SK-N-SH (cell line): ENCODE data around the gene SPATA31D3. TPM values are rescaled to one million over a fixed set of nuclear protein-coding genes. Genes with fewer than 3 reads are reported as not detected.

Experiments used
- CTCF ChIA-PET: fragments of 300-600, 350-600 bp; formaldehyde crosslinking; extraction: SDS; loops from one replicate; lab custom pipeline; 2021; lab: Yijun Ruan, JAX
- POLR2A ChIA-PET: fragments of 350-600 bp; sonication (Branson Sonifier 250); formaldehyde crosslinking; extraction: SDS; loops from one replicate; lab custom pipeline; 2020; ENCODE audit warnings: antibody characterized with exemption, inconsistent platforms; lab: Yijun Ruan, JAX
- DNase-seq: peaks from one replicate; pipeline ENCODE4 v3.0.0; 2012
- H2AFZ ChIP-seq: fragments of 200-600 bp; sonication (generic); 2 replicates; pipeline ENCODE4 v1.8.1; 2016; ENCODE audit warnings: antibody characterized with exemption, mild to moderate bottlenecking, low read depth
- H3F3A ChIP-seq: fragments of 200-600 bp; sonication (generic); replicated peaks from 2 replicates; pipeline ENCODE3; 2016; ENCODE audit warnings: antibody characterized with exemption, mild to moderate bottlenecking; ENCODE audit not compliant: insufficient read depth
- H3K27ac ChIP-seq, 2 experiments: fragments of 200-500 bp in 1 of 2; fragments of 200-600 bp in 1 of 2; sonication (Bioruptor generic) in 1 of 2; sonication (generic), shearing (Covaris generic) in 1 of 2; 2 replicates each; pipeline versions ENCODE4 v1.5.1 to v1.6.1; 2014 to 2016; ENCODE audit warnings: low read depth in 2 of 2, inconsistent platforms in 1 of 2, low read length in 1 of 2, mild to moderate bottlenecking in 1 of 2, mixed read lengths in 1 of 2
- H3K27me3 ChIP-seq: fragments of 200-600 bp; sonication (generic), shearing (Covaris generic); 2 replicates; pipeline ENCODE4 v1.6.1; 2016; ENCODE audit warnings: mixed run types; ENCODE audit not compliant: insufficient read depth
- H3K36me3 ChIP-seq, 2 experiments: fragments of 200-500 bp in 1 of 2; fragments of 200-600 bp in 1 of 2; sonication (Bioruptor generic) in 1 of 2; sonication (generic) in 1 of 2; replicated peaks in 1 of 2; 2 replicates each; pipeline versions ENCODE3 to v1.5.1; 2014 to 2016; ENCODE audit warnings: low read length in 1 of 2, mild to moderate bottlenecking in 1 of 2; ENCODE audit not compliant: insufficient read depth in 2 of 2, control insufficient read depth in 1 of 2
- H3K4me1 ChIP-seq, 2 experiments: fragments of 200-500 bp in 1 of 2; fragments of 200-600 bp in 1 of 2; sonication (Bioruptor generic) in 1 of 2; sonication (generic), shearing (Covaris generic) in 1 of 2; 2 replicates each; pipeline versions ENCODE4 v1.5.1 to v1.6.1; 2014 to 2016; ENCODE audit warnings: low read depth in 1 of 2, low read length in 1 of 2, mixed run types in 1 of 2; ENCODE audit not compliant: insufficient read depth in 2 of 2, control insufficient read depth in 1 of 2
- H3K4me2 ChIP-seq: fragments of 200-600 bp; sonication (generic), shearing (Covaris generic); 2 replicates; pipeline ENCODE4 v1.6.1; 2017; ENCODE audit warnings: mixed run types
- H3K4me3 ChIP-seq, 2 experiments: fragments of 200-500 bp in 1 of 2; fragments of 200-600 bp in 1 of 2; sonication (Bioruptor generic) in 1 of 2; sonication (generic), shearing (Covaris generic) in 1 of 2; 2 replicates each; pipeline versions ENCODE4 v1.5.1 to v1.8.1; 2014 to 2016; ENCODE audit warnings: low read depth in 2 of 2, inconsistent platforms in 1 of 2, low read length in 1 of 2, mild to moderate bottlenecking in 1 of 2, mixed read lengths in 1 of 2, moderate library complexity in 1 of 2
- H3K79me2 ChIP-seq: fragments of 200-600 bp; sonication (generic); 2 replicates; pipeline ENCODE4 v1.8.1; 2017; ENCODE audit warnings: mild to moderate bottlenecking; ENCODE audit not compliant: insufficient read depth
- H3K9ac ChIP-seq: fragments of 200-600 bp; sonication (generic); 2 replicates; pipeline ENCODE4 v1.6.1; 2017; ENCODE audit warnings: mixed run types
- H3K9me2 ChIP-seq: fragments of 200-600 bp; sonication (generic); 2 replicates; pipeline ENCODE4 v1.6.1; 2017; ENCODE audit warnings: mixed run types
- H3K9me3 ChIP-seq: fragments of 200-600 bp; sonication (generic); 2 replicates; pipeline ENCODE4 v1.6.1; 2017; ENCODE audit warnings: mixed run types, mild to moderate bottlenecking, moderate library complexity
- H4K20me1 ChIP-seq: fragments of 200-600 bp; sonication (generic); 2 replicates; pipeline ENCODE4 v1.6.1; 2017; ENCODE audit warnings: mild to moderate bottlenecking, mixed run types; ENCODE audit not compliant: insufficient read depth
- CHD2 ChIP-seq: fragments of 150-350 bp; IDR thresholded peaks from 2 replicates; pipeline ENCODE4 v1.6.1; 2018; ENCODE audit warnings: low read length; ENCODE audit not compliant: partially characterized antibody
- ELF1 ChIP-seq: IDR thresholded peaks from 2 replicates; pipeline ENCODE4 v1.4.0; 2012
- EP300 ChIP-seq, 2 experiments: IDR thresholded peaks; 2 replicates each; pipeline versions ENCODE4 v1.4.0 to v1.6.1; 2012; ENCODE audit warnings: borderline replicate concordance in 1 of 2, low read depth in 1 of 2, low read length in 1 of 2
- EZH2phosphoT487 ChIP-seq: fragments of 200-600 bp; sonication (generic); IDR thresholded peaks from 2 replicates; pipeline ENCODE4 v1.6.1; 2017; ENCODE audit warnings: low read depth, mixed run types, mild to moderate bottlenecking, antibody characterized with exemption, moderate library complexity, borderline replicate concordance
- FOSL2 ChIP-seq: IDR thresholded peaks from 2 replicates; pipeline ENCODE4 v1.4.0; 2012; ENCODE audit warnings: low read depth, mild to moderate bottlenecking, moderate library complexity, borderline replicate concordance
- FOXM1 ChIP-seq: IDR thresholded peaks from 2 replicates; pipeline ENCODE4 v1.4.0; 2012; ENCODE audit warnings: low read depth, mild to moderate bottlenecking
- GATA2 ChIP-seq: sonication (generic); formaldehyde crosslinking; IDR thresholded peaks from 2 replicates; pipeline ENCODE4 v1.5.0; 2020; ENCODE audit warnings: mild to moderate bottlenecking, missing genetic modification reagents
- NFIC ChIP-seq: IDR thresholded peaks from 2 replicates; pipeline ENCODE4 v1.4.0; 2012; ENCODE audit warnings: borderline replicate concordance
- POLR2AphosphoS5 ChIP-seq: IDR thresholded peaks from 2 replicates; pipeline ENCODE4 v1.6.1; 2012; ENCODE audit warnings: low read depth, low read length
- RCOR1 ChIP-seq: fragments of 150-350 bp; IDR thresholded peaks from 2 replicates; pipeline ENCODE4 v1.6.1; 2017; ENCODE audit warnings: antibody characterized with exemption, low read length
- RFX5 ChIP-seq: IDR thresholded peaks from 2 replicates; pipeline ENCODE4 v1.6.1; 2012; ENCODE audit warnings: mild to moderate bottlenecking, improper control_type of control experiment, low read length
- TEAD4 ChIP-seq: IDR thresholded peaks from 2 replicates; pipeline ENCODE4 v1.4.0; 2012; ENCODE audit warnings: mild to moderate bottlenecking, borderline replicate concordance; ENCODE audit not compliant: insufficient read depth
- polyA plus RNA-seq, 3 experiments: library from polyadenylated mRNA; depleted of rRNA; stranded (reverse); fragments of >200 nt; gene quantifications; 2 replicates each; pipeline ENCODE4 v1.2.3, GENCODE V29; 2012
- TF ChIP-seq, protein P1 (sequence below): IDR thresholded peaks from 2 replicates; pipeline ENCODE4 v1.4.0; 2012; ENCODE audit warnings: low read depth
- TF ChIP-seq, protein P2 (sequence below): fragments of 150-350 bp; IDR thresholded peaks from 2 replicates; pipeline ENCODE4 v1.6.1; 2016; ENCODE audit warnings: mild to moderate bottlenecking, low read depth, low read length
- TF ChIP-seq, protein P3 (sequence below): fragments of 200-600 bp; sonication (generic); IDR thresholded peaks from 2 replicates; pipeline ENCODE4 v1.6.1; 2017; ENCODE audit warnings: antibody characterized with exemption, mild to moderate bottlenecking, moderate library complexity
- TF ChIP-seq, protein P4 (sequence below): IDR thresholded peaks from 2 replicates; pipeline ENCODE4; 2012
- TF ChIP-seq, protein P5 (sequence below): IDR thresholded peaks from 2 replicates; pipeline ENCODE4 v1.6.1; 2012; ENCODE audit warnings: mild to moderate bottlenecking, low read depth, low read length, moderate library complexity
- TF ChIP-seq, protein P6 (sequence below): IDR thresholded peaks from 2 replicates; pipeline ENCODE4 v1.4.0; 2012; ENCODE audit warnings: low read depth, borderline replicate concordance

SPATA31D3 gene
- polyA plus RNA-seq, 1 of the 3 experiments (the other 2 are of a cell fraction), result not detected

DNA sequence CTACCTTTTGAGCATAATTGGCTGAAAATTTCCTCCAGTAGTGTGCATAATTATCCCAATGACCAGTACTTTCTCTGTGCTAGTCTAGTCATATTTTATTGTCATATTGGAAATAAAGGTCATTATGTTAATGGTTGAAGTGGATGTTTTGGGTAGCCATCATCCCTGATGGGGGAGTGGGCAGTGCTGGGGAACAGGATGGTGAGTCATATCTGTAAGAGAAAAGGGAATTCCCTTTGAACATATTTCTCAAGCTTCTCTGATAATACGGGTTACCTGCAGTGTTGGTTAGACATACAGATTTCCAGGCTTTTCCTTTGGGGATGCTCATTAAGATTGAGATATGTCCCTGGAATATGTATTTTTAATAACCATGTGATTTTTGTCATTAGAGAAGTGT lies 48.4 kb upstream of the SPATA31D3 start (continued):
- TF ChIP-seq, protein P1, sequence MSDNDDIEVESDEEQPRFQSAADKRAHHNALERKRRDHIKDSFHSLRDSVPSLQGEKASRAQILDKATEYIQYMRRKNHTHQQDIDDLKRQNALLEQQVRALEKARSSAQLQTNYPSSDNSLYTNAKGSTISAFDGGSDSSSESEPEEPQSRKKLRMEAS, result no peak
- TF ChIP-seq POLR2AphosphoS5, result no peak
- TF ChIP-seq, protein P2, sequence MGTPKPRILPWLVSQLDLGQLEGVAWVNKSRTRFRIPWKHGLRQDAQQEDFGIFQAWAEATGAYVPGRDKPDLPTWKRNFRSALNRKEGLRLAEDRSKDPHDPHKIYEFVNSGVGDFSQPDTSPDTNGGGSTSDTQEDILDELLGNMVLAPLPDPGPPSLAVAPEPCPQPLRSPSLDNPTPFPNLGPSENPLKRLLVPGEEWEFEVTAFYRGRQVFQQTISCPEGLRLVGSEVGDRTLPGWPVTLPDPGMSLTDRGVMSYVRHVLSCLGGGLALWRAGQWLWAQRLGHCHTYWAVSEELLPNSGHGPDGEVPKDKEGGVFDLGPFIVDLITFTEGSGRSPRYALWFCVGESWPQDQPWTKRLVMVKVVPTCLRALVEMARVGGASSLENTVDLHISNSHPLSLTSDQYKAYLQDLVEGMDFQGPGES, result no peak
- TF ChIP-seq, protein P3, sequence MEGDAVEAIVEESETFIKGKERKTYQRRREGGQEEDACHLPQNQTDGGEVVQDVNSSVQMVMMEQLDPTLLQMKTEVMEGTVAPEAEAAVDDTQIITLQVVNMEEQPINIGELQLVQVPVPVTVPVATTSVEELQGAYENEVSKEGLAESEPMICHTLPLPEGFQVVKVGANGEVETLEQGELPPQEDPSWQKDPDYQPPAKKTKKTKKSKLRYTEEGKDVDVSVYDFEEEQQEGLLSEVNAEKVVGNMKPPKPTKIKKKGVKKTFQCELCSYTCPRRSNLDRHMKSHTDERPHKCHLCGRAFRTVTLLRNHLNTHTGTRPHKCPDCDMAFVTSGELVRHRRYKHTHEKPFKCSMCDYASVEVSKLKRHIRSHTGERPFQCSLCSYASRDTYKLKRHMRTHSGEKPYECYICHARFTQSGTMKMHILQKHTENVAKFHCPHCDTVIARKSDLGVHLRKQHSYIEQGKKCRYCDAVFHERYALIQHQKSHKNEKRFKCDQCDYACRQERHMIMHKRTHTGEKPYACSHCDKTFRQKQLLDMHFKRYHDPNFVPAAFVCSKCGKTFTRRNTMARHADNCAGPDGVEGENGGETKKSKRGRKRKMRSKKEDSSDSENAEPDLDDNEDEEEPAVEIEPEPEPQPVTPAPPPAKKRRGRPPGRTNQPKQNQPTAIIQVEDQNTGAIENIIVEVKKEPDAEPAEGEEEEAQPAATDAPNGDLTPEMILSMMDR, result no peak
- no peak for TF ChIP-seq ELF1
- TF ChIP-seq GATA2 (CRISPR knock-in tag), result no peak
- no peak for TF ChIP-seq FOSL2

DNA sequence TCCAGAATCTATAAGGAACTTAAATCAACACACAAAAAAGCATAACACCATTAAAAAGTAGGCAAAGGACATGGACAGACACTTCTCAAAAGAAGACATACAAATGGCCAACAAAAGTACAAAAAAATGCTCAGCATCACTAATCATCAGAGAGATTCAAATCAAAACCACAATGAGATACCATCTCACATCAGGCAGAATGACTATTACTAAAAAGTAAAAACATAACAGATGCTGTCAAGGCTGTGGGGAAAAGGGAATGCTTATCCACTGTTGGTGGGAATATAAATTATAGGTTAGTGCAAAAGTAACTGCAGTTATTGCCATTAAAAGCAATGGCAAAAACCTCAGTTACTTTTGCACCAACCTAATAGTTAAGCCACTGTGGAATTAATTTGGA lies 47.2 kb upstream of the SPATA31D3 start:
- Histone ChIP-seq H4K20me1 (no peaks in the 10 kb centered on the region), H3K27ac (no peak overlapping the region), H3K79me2 (no peaks in the 10 kb centered on the region), H3K4me2 (no peak overlapping the region), H2AFZ (no peak overlapping the region), H3K9me2 (no peaks in the 10 kb centered on the region), H3K9ac (no peak overlapping the region), H3K4me3 (no peak overlapping the region), H3K36me3 (no peaks in the 10 kb centered on the region), H3F3A (peaks cover 6% of the 10 kb centered on the region), H3K4me1 (no peaks in the 10 kb centered on the region; a peak in 1 of 4 replicates), H3K27me3 (no peaks in the 10 kb centered on the region), H3K9me3 (no peaks in the 10 kb centered on the region)
- ChIA-PET CTCF (no interaction called here), POLR2A (no interaction called here)
- DNase-seq, result no peak
- no peak for TF ChIP-seq FOXM1
- TF ChIP-seq TEAD4, result peak; percentile 49; the same call in 1 of the 2 replicates
- TF ChIP-seq, protein P2, result no peak
- no peak for TF ChIP-seq CHD2
- peak; percentile 59 for TF ChIP-seq NFIC
- TF ChIP-seq, protein P1, result no peak
- no peak for TF ChIP-seq EZH2phosphoT487
- no peak for TF ChIP-seq RCOR1
- TF ChIP-seq POLR2AphosphoS5, result 0 out of 2 replicates have a peak, but pooled peaks have one; percentile 35
- no peak for TF ChIP-seq RFX5
- TF ChIP-seq, protein P4, sequence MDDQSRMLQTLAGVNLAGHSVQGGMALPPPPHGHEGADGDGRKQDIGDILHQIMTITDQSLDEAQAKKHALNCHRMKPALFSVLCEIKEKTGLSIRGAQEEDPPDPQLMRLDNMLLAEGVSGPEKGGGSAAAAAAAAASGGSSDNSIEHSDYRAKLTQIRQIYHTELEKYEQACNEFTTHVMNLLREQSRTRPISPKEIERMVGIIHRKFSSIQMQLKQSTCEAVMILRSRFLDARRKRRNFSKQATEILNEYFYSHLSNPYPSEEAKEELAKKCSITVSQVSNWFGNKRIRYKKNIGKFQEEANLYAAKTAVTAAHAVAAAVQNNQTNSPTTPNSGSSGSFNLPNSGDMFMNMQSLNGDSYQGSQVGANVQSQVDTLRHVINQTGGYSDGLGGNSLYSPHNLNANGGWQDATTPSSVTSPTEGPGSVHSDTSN, result peak; percentile 70
- TF ChIP-seq, protein P5, sequence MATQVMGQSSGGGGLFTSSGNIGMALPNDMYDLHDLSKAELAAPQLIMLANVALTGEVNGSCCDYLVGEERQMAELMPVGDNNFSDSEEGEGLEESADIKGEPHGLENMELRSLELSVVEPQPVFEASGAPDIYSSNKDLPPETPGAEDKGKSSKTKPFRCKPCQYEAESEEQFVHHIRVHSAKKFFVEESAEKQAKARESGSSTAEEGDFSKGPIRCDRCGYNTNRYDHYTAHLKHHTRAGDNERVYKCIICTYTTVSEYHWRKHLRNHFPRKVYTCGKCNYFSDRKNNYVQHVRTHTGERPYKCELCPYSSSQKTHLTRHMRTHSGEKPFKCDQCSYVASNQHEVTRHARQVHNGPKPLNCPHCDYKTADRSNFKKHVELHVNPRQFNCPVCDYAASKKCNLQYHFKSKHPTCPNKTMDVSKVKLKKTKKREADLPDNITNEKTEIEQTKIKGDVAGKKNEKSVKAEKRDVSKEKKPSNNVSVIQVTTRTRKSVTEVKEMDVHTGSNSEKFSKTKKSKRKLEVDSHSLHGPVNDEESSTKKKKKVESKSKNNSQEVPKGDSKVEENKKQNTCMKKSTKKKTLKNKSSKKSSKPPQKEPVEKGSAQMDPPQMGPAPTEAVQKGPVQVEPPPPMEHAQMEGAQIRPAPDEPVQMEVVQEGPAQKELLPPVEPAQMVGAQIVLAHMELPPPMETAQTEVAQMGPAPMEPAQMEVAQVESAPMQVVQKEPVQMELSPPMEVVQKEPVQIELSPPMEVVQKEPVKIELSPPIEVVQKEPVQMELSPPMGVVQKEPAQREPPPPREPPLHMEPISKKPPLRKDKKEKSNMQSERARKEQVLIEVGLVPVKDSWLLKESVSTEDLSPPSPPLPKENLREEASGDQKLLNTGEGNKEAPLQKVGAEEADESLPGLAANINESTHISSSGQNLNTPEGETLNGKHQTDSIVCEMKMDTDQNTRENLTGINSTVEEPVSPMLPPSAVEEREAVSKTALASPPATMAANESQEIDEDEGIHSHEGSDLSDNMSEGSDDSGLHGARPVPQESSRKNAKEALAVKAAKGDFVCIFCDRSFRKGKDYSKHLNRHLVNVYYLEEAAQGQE, result no peak
- TF ChIP-seq, protein P6, sequence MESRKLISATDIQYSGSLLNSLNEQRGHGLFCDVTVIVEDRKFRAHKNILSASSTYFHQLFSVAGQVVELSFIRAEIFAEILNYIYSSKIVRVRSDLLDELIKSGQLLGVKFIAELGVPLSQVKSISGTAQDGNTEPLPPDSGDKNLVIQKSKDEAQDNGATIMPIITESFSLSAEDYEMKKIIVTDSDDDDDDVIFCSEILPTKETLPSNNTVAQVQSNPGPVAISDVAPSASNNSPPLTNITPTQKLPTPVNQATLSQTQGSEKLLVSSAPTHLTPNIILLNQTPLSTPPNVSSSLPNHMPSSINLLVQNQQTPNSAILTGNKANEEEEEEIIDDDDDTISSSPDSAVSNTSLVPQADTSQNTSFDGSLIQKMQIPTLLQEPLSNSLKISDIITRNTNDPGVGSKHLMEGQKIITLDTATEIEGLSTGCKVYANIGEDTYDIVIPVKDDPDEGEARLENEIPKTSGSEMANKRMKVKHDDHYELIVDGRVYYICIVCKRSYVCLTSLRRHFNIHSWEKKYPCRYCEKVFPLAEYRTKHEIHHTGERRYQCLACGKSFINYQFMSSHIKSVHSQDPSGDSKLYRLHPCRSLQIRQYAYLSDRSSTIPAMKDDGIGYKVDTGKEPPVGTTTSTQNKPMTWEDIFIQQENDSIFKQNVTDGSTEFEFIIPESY, result no peak; the same call in 1 of the 2 replicates
- peak in 1 of 2 experiments; percentile 72; a peak in 1 of 4 replicates for TF ChIP-seq EP300 (IDR thresholded peaks at IDR 0.05; ENCODE audit: borderline replicate concordance in 1 of 2, low read depth in 1 of 2, low read length in 1 of 2)
